Natural killer cell (primary cell): ENCODE data around the gene CACNG1. TPM values are rescaled to one million over a fixed set of nuclear protein-coding genes. Genes with fewer than 3 reads are reported as not detected.
"Not testable (repeated sequence)": the region's sequence is repeated elsewhere in the genome, so short reads cannot be mapped to it uniquely, and the experiment has no call there.

ENCODE experiments used
- ATAC-seq, 3 donors: fragments of 150-1000 bp in 2 of 3; fragments of 200-7000 bp in 1 of 3; cut with Tn5 transposase; 1 replicate in 1 of 3; 2 replicates in 2 of 3; pipeline ENCODE4 v1.10.0; 2021; ENCODE audit warnings: mild to moderate bottlenecking in 2 of 3, moderate library complexity in 2 of 3
- DNase-seq, 2 donors: peaks; one replicate each; pipeline versions ENCODE4 v3.0.0 to v3.0.0-alpha.2; 2013 to 2021; ENCODE audit warnings: mixed read lengths in 1 of 2
- H3K27ac ChIP-seq: one replicate; pipeline ENCODE4 v1.5.1; 2013; ENCODE audit warnings: mild to moderate bottlenecking, low read length
- H3K27me3 ChIP-seq: one replicate; pipeline ENCODE4 v1.6.1; 2013; ENCODE audit warnings: low read length; ENCODE audit not compliant: control insufficient read depth, insufficient read depth
- H3K36me3 ChIP-seq: one replicate; pipeline ENCODE4 v1.6.1; 2013; ENCODE audit warnings: low read length; ENCODE audit not compliant: control insufficient read depth, insufficient read depth
- H3K4me1 ChIP-seq: one replicate; pipeline ENCODE4 v1.6.1; 2013; ENCODE audit warnings: low read length; ENCODE audit not compliant: control insufficient read depth, insufficient read depth
- H3K4me3 ChIP-seq: one replicate; pipeline ENCODE4 v1.5.1; 2013; ENCODE audit warnings: low read length
- H3K9me3 ChIP-seq: one replicate; pipeline ENCODE4 v1.6.1; 2013; ENCODE audit warnings: low read length; ENCODE audit not compliant: control insufficient read depth, insufficient read depth
- H3K27ac Mint-ChIP-seq, 2 donors: one replicate each; pipeline ENCODE4 v1.8.0; 2022; ENCODE audit warnings: mild to moderate bottlenecking in 2 of 2, mixed read lengths in 2 of 2, moderate library complexity in 1 of 2
- H3K27me3 Mint-ChIP-seq, 2 donors: one replicate each; pipeline ENCODE4 v1.8.0; 2022; ENCODE audit warnings: low read depth in 2 of 2, mixed read lengths in 2 of 2
- H3K36me3 Mint-ChIP-seq: one replicate; pipeline ENCODE4 v1.8.0; 2022; ENCODE audit warnings: mixed read lengths
- H3K4me1 Mint-ChIP-seq, 2 donors: one replicate each; pipeline ENCODE4 v1.8.0; 2022; ENCODE audit warnings: mixed read lengths in 2 of 2
- H3K4me3 Mint-ChIP-seq: one replicate; pipeline ENCODE4 v1.8.0; 2022; ENCODE audit warnings: mild to moderate bottlenecking, moderate library complexity, mixed read lengths
- H3K9me3 Mint-ChIP-seq, 2 donors: one replicate each; pipeline ENCODE4 v1.8.0; 2022; ENCODE audit warnings: mixed read lengths in 2 of 2
- CTCF ChIP-seq: fragments of 200-600 bp; IDR thresholded peaks from one replicate; pipeline ENCODE4 v1.8.0; 2022; ENCODE audit warnings: antibody characterized with exemption
- WGBS: methylation state at CpG from one replicate; pipeline ENCODE4 v1.1.7; 2013; ENCODE audit warnings: missing lambda C conversion rate; ENCODE audit not compliant: insufficient coverage; 5-methylcytosine and 5-hydroxymethylcytosine counted together
- intact Hi-C: fragments of 100-400 bp; cut with micrococcal nuclease; formaldehyde crosslinking; loops from one replicate; pipeline ENCODE4 v1.14.2; 2022
- total RNA-seq, 4 donors: library from RNA; stranded (reverse); fragments of 120-200 nt in 1 of 4; gene quantifications; one replicate each; pipeline versions ENCODE4 v1.2.3 to v1.2.4, GENCODE V29; 2013 to 2022

The CACNG1 gene
- total RNA-seq, 3 donors from 2014 or later (not counting 1 experiment from before 2014, with no cell fraction given): not detected

GRCh38 chr17:67035131-67036083, 8.9 kb upstream of the CACNG1 start:
- DNase-seq (no peak), ATAC-seq (no peak)
- Histone ChIP-seq H3K4me1 (no peaks in the 10 kb centered on the region), H3K36me3 (no peaks in the 10 kb centered on the region), H3K27me3 (no peaks in the 10 kb centered on the region), H3K9me3 (no peaks in the 10 kb centered on the region), H3K4me3 (no peak overlapping the region), H3K27ac (no peak overlapping the region)
- Mint-ChIP-seq H3K27me3 (peaks cover 0 to 5% of the 10 kb centered on the region in 2 donors), H3K4me1 (no peaks in the 10 kb centered on the region), H3K36me3 (no peaks in the 10 kb centered on the region), H3K4me3 (no peak overlapping the region), H3K9me3 (no peaks in the 10 kb centered on the region), H3K27ac (no peak overlapping the region)
- WGBS: 73% methylated on average over 11 of the region's 11 CpGs
- intact Hi-C loops: no loop called here
- TF ChIP-seq CTCF: no peak

DNA sequence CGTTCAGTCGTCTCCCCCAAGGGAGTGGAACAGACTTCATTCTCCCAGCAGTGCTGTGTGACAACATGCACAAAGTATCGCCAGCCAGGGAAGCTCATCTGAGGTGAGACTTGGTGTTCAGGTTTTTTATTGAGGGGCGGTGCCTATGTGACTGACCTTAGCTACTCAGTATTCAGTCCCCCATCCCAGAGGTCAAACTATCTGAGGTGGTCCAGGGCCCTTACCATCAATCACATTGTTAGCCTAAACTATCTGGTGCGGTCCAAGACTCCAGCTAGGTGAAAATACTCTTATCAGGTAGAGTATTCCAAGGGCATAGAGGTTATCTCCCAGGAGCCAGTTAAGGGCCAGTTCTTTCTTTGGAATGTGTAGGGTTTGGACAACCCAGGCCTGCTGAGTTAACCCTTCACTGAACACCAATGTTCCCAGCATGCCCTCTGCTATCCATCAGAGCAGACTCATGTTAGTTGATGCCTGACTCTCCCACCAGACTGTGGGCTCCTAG, 5.4 kb upstream of the CACNG1 start:
- Mint-ChIP-seq H3K9me3 (no peaks in the 10 kb centered on the region), H3K4me3 (no peak overlapping the region), H3K36me3 (no peaks in the 10 kb centered on the region), H3K4me1 (no peaks in the 10 kb centered on the region), H3K27ac (no peak overlapping the region), H3K27me3 (peaks cover 0 to 5% of the 10 kb centered on the region in 2 donors)
- no peaks in the 10 kb centered on the region for H3K4me1 ChIP-seq
- H3K27ac ChIP-seq: no peak overlapping the region
- H3K36me3 ChIP-seq: no peaks in the 10 kb centered on the region
- no peak for DNase-seq
- H3K9me3 ChIP-seq: no peaks in the 10 kb centered on the region
- no peak overlapping the region for H3K4me3 ChIP-seq
- no peaks in the 10 kb centered on the region for H3K27me3 ChIP-seq
- WGBS: 75% methylated on average over 5 of the region's 5 CpGs
- ATAC-seq: no peak
- no peak for TF ChIP-seq CTCF
- intact Hi-C loops: no loop called here

GRCh38 chr17:67040652-67041051, 3.7 kb upstream of the CACNG1 start:
- Histone ChIP-seq H3K36me3 (no peaks in the 10 kb centered on the region), H3K4me1 (no peaks in the 10 kb centered on the region), H3K9me3 (no peaks in the 10 kb centered on the region), H3K4me3 (no peak overlapping the region), H3K27me3 (no peaks in the 10 kb centered on the region), H3K27ac (no peak overlapping the region)
- no peak for TF ChIP-seq CTCF
- WGBS: 86% methylated on average over 6 of the region's 6 CpGs
- H3K9me3 Mint-ChIP-seq: no peaks in the 10 kb centered on the region
- no peaks in the 10 kb centered on the region for H3K36me3 Mint-ChIP-seq
- DNase-seq (no peak), ATAC-seq (no peak)
- H3K27me3 Mint-ChIP-seq: peaks cover 0 to 5% of the 10 kb centered on the region in 2 donors
- intact Hi-C loops: no loop called here
- H3K27ac Mint-ChIP-seq: no peak overlapping the region
- no peak overlapping the region for H3K4me3 Mint-ChIP-seq
- no peaks in the 10 kb centered on the region for H3K4me1 Mint-ChIP-seq

DNA sequence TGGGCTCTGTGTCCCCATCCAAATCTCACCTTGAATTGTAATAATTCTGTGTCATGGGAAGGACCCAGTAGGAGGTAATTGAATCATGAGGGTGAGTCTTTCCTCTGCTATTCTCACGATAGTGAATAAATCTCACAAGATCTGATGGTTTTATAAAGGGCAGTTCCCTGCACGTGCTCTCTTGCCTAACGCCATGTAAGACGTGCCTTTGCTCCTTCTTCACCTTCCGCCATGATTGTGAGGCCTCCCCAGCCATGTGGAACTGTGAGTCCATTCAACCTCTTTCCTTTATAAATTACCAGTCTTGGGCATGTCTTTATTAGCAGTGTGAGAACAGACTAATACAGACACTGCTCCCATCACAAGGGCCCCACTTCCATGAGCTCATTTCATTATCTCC, 3.2 kb upstream of the CACNG1 start:
- H3K4me3 Mint-ChIP-seq, H3K27me3 ChIP-seq, DNase-seq, H3K4me1 Mint-ChIP-seq, H3K4me3 ChIP-seq, intact Hi-C loops, H3K4me1 ChIP-seq, H3K9me3 ChIP-seq, H3K27ac Mint-ChIP-seq, H3K36me3 ChIP-seq, H3K9me3 Mint-ChIP-seq, H3K27ac ChIP-seq, H3K36me3 Mint-ChIP-seq, H3K27me3 Mint-ChIP-seq, ATAC-seq: not testable (repeated sequence)
- 92% methylated on average over 5 of the region's 5 CpGs for WGBS
